Hematopoietic multipotent progenitor cell treated with erythropoietin and hydrocortisone succinate and interleukin-3 and kit ligand, for 6 days (in vitro differentiated cells): Measurements from ENCODE around the gene ATXN10.
"Not testable (repeated sequence)": the region's sequence is repeated elsewhere in the genome, so short reads cannot be mapped to it uniquely, and the experiment has no call there.

Source experiments
- DNase-seq: peaks from one replicate; pipeline ENCODE4 v3.0.0-alpha.2; 2015

The ATXN10 gene

GRCh38 chr22:45680932-45681700 lies 9.5 kb downstream of the ATXN10 start:
- no peak for DNase-seq

GRCh38 chr22:45682064-45682463 lies 10.4 kb downstream of the ATXN10 start:
- no peak for DNase-seq

GRCh38 chr22:45682773-45683172 lies 11.1 kb downstream of the ATXN10 start:
- DNase-seq = not testable (repeated sequence)

GRCh38 chr22:45683248-45683647 lies 11.6 kb downstream of the ATXN10 start:
- no peak for DNase-seq

- DNase-seq = no peak
These were observed 12.0 kb downstream of the ATXN10 start for GRCh38 chr22:45683680-45684079.

GRCh38 chr22:45684169-45684568 lies 12.5 kb downstream of the ATXN10 start:
- DNase-seq = peak; percentile 47

- no peak for DNase-seq
These were observed 13.3 kb downstream of the ATXN10 start for GRCh38 chr22:45684752-45685574.

GRCh38 chr22:45686004-45686403 lies 14.4 kb downstream of the ATXN10 start:
- DNase-seq = no peak

- DNase-seq = no peak
These were observed 15.2 kb downstream of the ATXN10 start for GRCh38 chr22:45686836-45687235.

- DNase-seq = no peak
These were observed 17.0 kb downstream of the ATXN10 start for GRCh38 chr22:45688600-45689080.

- peak; percentile 66 for DNase-seq
These were observed 17.6 kb downstream of the ATXN10 start for GRCh38 chr22:45689211-45689610.

GRCh38 chr22:45690008-45690407 lies 18.4 kb downstream of the ATXN10 start:
- DNase-seq = no peak

GRCh38 chr22:45692549-45692948 lies 20.9 kb downstream of the ATXN10 start:
- no peak for DNase-seq

GRCh38 chr22:45693835-45694234 lies 22.2 kb downstream of the ATXN10 start:
- DNase-seq = no peak

GRCh38 chr22:45696227-45696626 lies 24.6 kb downstream of the ATXN10 start:
- no peak for DNase-seq

- DNase-seq = no peak
These were observed 26.5 kb downstream of the ATXN10 start for GRCh38 chr22:45698094-45698493.

GRCh38 chr22:45702981-45703380 lies 31.3 kb downstream of the ATXN10 start:
- DNase-seq = peak; percentile 79

GRCh38 chr22:45703758-45704157 lies 32.1 kb downstream of the ATXN10 start:
- no peak for DNase-seq

- no peak for DNase-seq
These were observed 33.0 kb downstream of the ATXN10 start for GRCh38 chr22:45704648-45705047.

GRCh38 chr22:45707605-45708004 lies 36.0 kb downstream of the ATXN10 start:
- DNase-seq = no peak

GRCh38 chr22:45708145-45708544 lies 36.5 kb downstream of the ATXN10 start:
- DNase-seq = no peak

- DNase-seq = no peak
These were observed 37.6 kb downstream of the ATXN10 start for GRCh38 chr22:45709060-45709739.

- DNase-seq = no peak
These were observed 38.2 kb downstream of the ATXN10 start for GRCh38 chr22:45709866-45710265.
